MM.1S (cell line): ENCODE data around the gene DCAF6.

Experiments
- DNase-seq: peaks from one replicate; pipeline ENCODE4 v3.0.0-alpha.2; 2015
- H2AFZ ChIP-seq: fragments of 300-600 bp; sonication (generic); 2 replicates; pipeline ENCODE4 v1.6.0; 2016; ENCODE audit warnings: antibody characterized with exemption, low read length
- H3F3A ChIP-seq: fragments of 300-600 bp; sonication (generic); 2 replicates; pipeline ENCODE4 v1.6.1; 2016; ENCODE audit warnings: mild to moderate bottlenecking, antibody characterized with exemption, low read length, moderate library complexity, mixed read lengths; ENCODE audit not compliant: insufficient read depth
- H3K27ac ChIP-seq: fragments of 300-600 bp; sonication (generic); 2 replicates; pipeline ENCODE4 v1.5.1; 2016; ENCODE audit warnings: mild to moderate bottlenecking, low read length
- H3K27me3 ChIP-seq: fragments of 300-600 bp; sonication (generic); replicated peaks from 2 replicates; pipeline ENCODE4 v1.6.0; 2016; ENCODE audit warnings: low read length; ENCODE audit not compliant: insufficient read depth
- H3K36me3 ChIP-seq: fragments of 300-600 bp; sonication (generic); replicated peaks from 2 replicates; pipeline ENCODE4 v1.6.1; 2016; ENCODE audit warnings: mild to moderate bottlenecking, low read length, mixed read lengths; ENCODE audit not compliant: insufficient read depth
- H3K4me1 ChIP-seq: fragments of 300-600 bp; sonication (generic); 2 replicates; pipeline ENCODE4 v1.6.1; 2016; ENCODE audit warnings: low read length, mixed read lengths
- H3K4me2 ChIP-seq: fragments of 300-600 bp; sonication (generic); 2 replicates; pipeline ENCODE4 v1.6.0; 2016; ENCODE audit warnings: low read depth, low read length
- H3K4me3 ChIP-seq: fragments of 300-600 bp; sonication (generic); 2 replicates; pipeline ENCODE4 v1.5.1; 2016; ENCODE audit warnings: low read length, mixed read lengths
- H3K79me2 ChIP-seq: fragments of 300-600 bp; sonication (generic); 2 replicates; pipeline ENCODE4 v1.6.1; 2016; ENCODE audit warnings: mixed run types, low read length, mixed read lengths
- H3K9ac ChIP-seq: fragments of 300-600 bp; sonication (generic); 2 replicates; pipeline ENCODE4 v1.6.1; 2016; ENCODE audit warnings: low read length, mixed read lengths
- H3K9me2 ChIP-seq: fragments of 300-600 bp; sonication (generic); replicated peaks from 2 replicates; pipeline ENCODE4 v1.6.1; 2016; ENCODE audit warnings: mild to moderate bottlenecking, low read length, mixed read lengths; ENCODE audit not compliant: insufficient read depth
- H3K9me3 ChIP-seq: fragments of 300-600 bp; sonication (generic); replicated peaks from 2 replicates; pipeline ENCODE4 v1.6.1; 2016; ENCODE audit warnings: mild to moderate bottlenecking, low read length, mixed read lengths; ENCODE audit not compliant: insufficient read depth
- H4K20me1 ChIP-seq: fragments of 300-600 bp; sonication (generic); 2 replicates; pipeline ENCODE4 v1.6.1; 2016; ENCODE audit warnings: mild to moderate bottlenecking, low read length, moderate library complexity, mixed read lengths; ENCODE audit not compliant: insufficient read depth
- CTCF ChIP-seq: fragments of 300-600 bp; sonication (generic); IDR thresholded peaks from 2 replicates; pipeline ENCODE4 v1.5.1; 2016; ENCODE audit warnings: antibody characterized with exemption, low read length, mixed read lengths
- EZH2 ChIP-seq: fragments of 300-600 bp; sonication (generic); optimal IDR thresholded peaks from 2 replicates; pipeline ENCODE3; 2017; ENCODE audit warnings: low read depth, mild to moderate bottlenecking, antibody characterized with exemption, low read length, mixed read lengths
- EZH2phosphoT487 ChIP-seq: fragments of 300-600 bp; sonication (generic); IDR thresholded peaks from 2 replicates; pipeline ENCODE4 v1.6.1; 2018; ENCODE audit warnings: antibody characterized with exemption, low read length

DCAF6 gene

DNA sequence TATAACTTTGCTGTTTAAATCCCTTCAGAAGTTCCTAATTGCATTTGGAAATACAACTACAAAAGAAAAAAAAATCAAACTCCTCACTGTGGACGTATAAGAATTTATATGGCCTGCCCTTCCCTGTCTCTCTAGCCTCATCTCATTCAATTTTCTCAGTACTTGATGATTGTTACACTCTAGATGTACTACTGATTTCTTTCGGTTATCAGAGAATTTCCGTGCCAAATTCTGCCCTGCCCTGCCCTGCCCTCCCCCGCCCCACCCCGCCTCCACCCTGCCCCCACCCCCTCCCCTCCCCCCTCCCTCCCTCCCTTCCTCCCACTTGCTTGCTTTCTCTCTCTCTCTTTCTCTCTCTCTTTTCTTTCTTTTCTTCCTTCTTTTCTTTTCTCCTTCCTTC, 72.1 kb downstream of the DCAF6 start:
- no peaks in the 10 kb centered on the region for H3K36me3 ChIP-seq
- H3K4me2 ChIP-seq, result no peak overlapping the region
- H3K27me3 ChIP-seq, result no peaks in the 10 kb centered on the region
- no peak overlapping the region for H3K9ac ChIP-seq
- no peaks in the 10 kb centered on the region for H3F3A ChIP-seq
- no peaks in the 10 kb centered on the region for H3K79me2 ChIP-seq
- H3K4me3 ChIP-seq, result no peak overlapping the region
- no peak overlapping the region for H2AFZ ChIP-seq
- H3K4me1 ChIP-seq, result 0 out of 2 replicates have a peak, but pooled peaks cover 3% of the 10 kb centered on the region
- DNase-seq, result no peak
- no peaks in the 10 kb centered on the region for H3K9me2 ChIP-seq
- H3K27ac ChIP-seq, result no peak overlapping the region
- H4K20me1 ChIP-seq, result no peaks in the 10 kb centered on the region; the same call in 1 of the 2 replicates
- no peak for TF ChIP-seq CTCF
- no peak for TF ChIP-seq EZH2phosphoT487
- no peaks in the 10 kb centered on the region for H3K9me3 ChIP-seq

DNA sequence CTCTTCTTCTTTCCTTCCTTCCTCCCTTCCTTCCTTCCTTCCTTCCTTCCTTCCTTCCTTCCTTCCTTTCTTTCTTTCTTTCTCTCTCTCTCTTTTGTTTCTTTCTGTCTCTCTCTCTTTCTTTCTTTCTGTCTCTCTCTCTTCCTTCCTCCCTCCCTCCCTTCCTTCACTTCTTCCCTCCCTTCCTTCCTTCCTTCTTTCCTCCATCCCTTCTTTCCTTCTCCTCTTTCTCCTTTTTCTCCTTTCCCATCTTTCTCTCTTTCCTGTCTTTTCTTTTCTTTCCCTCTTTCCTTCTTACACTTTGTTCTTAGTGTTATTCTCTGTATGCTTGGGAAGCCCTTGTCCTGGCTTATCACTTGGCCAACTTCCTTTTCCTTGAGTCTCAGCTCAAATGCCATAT, 72.8 kb downstream of the DCAF6 start:
- Histone ChIP-seq H3K36me3 (no peaks in the 10 kb centered on the region), H3K79me2 (no peaks in the 10 kb centered on the region), H3K4me1 (0 out of 2 replicates have a peak, but pooled peaks cover 3% of the 10 kb centered on the region), H3K9ac (no peak overlapping the region), H2AFZ (no peak overlapping the region), H3K9me3 (no peaks in the 10 kb centered on the region), H3K9me2 (no peaks in the 10 kb centered on the region), H3K27me3 (no peaks in the 10 kb centered on the region), H4K20me1 (no peaks in the 10 kb centered on the region; the same call in 1 of the 2 replicates), H3F3A (no peaks in the 10 kb centered on the region), H3K4me3 (no peak overlapping the region), H3K4me2 (no peak overlapping the region), H3K27ac (no peak overlapping the region)
- no peak for DNase-seq
- TF ChIP-seq EZH2phosphoT487 (no peak), CTCF (no peak)

GRCh38 chr1:168019407-168019806, 82.9 kb downstream of the DCAF6 start:
- Histone ChIP-seq H3K4me1 (no peaks in the 10 kb centered on the region), H2AFZ (no peak overlapping the region), H3K27me3 (no peaks in the 10 kb centered on the region), H3K9me2 (no peaks in the 10 kb centered on the region), H3K36me3 (0 out of 2 replicates have a peak, but pooled peaks cover 3% of the 10 kb centered on the region), H3K9ac (no peak overlapping the region), H3K9me3 (no peaks in the 10 kb centered on the region), H3K4me3 (no peak overlapping the region), H3K79me2 (no peaks in the 10 kb centered on the region), H3K27ac (no peak overlapping the region), H4K20me1 (no peaks in the 10 kb centered on the region; the same call in 1 of the 2 replicates), H3F3A (no peaks in the 10 kb centered on the region), H3K4me2 (no peak overlapping the region)
- no peak for DNase-seq
- TF ChIP-seq EZH2phosphoT487 (no peak), EZH2 (no peak), CTCF (no peak)
